ENCODE data around the gene TUBB4A.
"Not testable (repeated sequence)": the region's sequence is repeated elsewhere in the genome, so short reads cannot be mapped to it uniquely, and the experiment has no call there.

Gene TUBB4A

GRCh38 chr19:6514089-6514488 is 12.0 kb upstream of the TUBB4A start:
- H3K4me1 Mint-ChIP-seq, result peaks cover 15% of the 10 kb centered on the region
- H3K27ac Mint-ChIP-seq, result peak overlapping the region; percentile 21 to 91 (median 26)
- H3K27me3 Mint-ChIP-seq (ENCODE audit: low read depth), result peaks cover 15% of the 10 kb centered on the region
- no peaks in the 10 kb centered on the region for H3K36me3 Mint-ChIP-seq (ENCODE audit: low read depth)
- no peaks in the 10 kb centered on the region for H3K9me3 Mint-ChIP-seq
- peak overlapping the region in 2 of 3 experiments; percentile 22 to 24 for H3K4me3 Mint-ChIP-seq
- no peak for TF ChIP-seq CTCF (IDR thresholded peaks at IDR 0.05; ENCODE audit: unreplicated experiment in 3 of 3)

GRCh38 chr19:6510618-6511017 is 8.5 kb upstream of the TUBB4A start:
- Mint-ChIP-seq H3K9me3 (no peaks in the 10 kb centered on the region), H3K4me3 (no peak overlapping the region), H3K36me3 (ENCODE audit: low read depth) (no peaks in the 10 kb centered on the region), H3K27ac (no peak overlapping the region), H3K4me1 (no peaks in the 10 kb centered on the region), H3K27me3 (ENCODE audit: low read depth) (no peaks in the 10 kb centered on the region)
- no peak for TF ChIP-seq CTCF (IDR thresholded peaks at IDR 0.05; ENCODE audit: unreplicated experiment in 3 of 3)

GRCh38 chr19:6509118-6509971 is 7.2 kb upstream of the TUBB4A start:
- Mint-ChIP-seq H3K36me3 (ENCODE audit: low read depth) (no peaks in the 10 kb centered on the region), H3K4me3 (no peak overlapping the region), H3K9me3 (no peaks in the 10 kb centered on the region), H3K4me1 (no peaks in the 10 kb centered on the region), H3K27me3 (ENCODE audit: low read depth) (peaks cover 5% of the 10 kb centered on the region), H3K27ac (no peak overlapping the region)
- no peak for TF ChIP-seq CTCF (IDR thresholded peaks at IDR 0.05; ENCODE audit: unreplicated experiment in 3 of 3)

GRCh38 chr19:6508028-6508771 is 6.1 kb upstream of the TUBB4A start:
- not testable (repeated sequence) for H3K36me3 Mint-ChIP-seq (ENCODE audit: low read depth); H3K4me1 Mint-ChIP-seq; H3K9me3 Mint-ChIP-seq; H3K4me3 Mint-ChIP-seq; H3K27ac Mint-ChIP-seq
- H3K27me3 Mint-ChIP-seq (ENCODE audit: low read depth), result peaks cover 15% of the 10 kb centered on the region

- no peak for TF ChIP-seq CTCF (IDR thresholded peaks at IDR 0.05; ENCODE audit: unreplicated experiment in 3 of 3)
- Mint-ChIP-seq H3K4me3 (peak overlapping the region; percentile 65 to 71 (median 66)), H3K9me3 (no peaks in the 10 kb centered on the region), H3K27ac (no peak overlapping the region), H3K36me3 (ENCODE audit: low read depth) (no peaks in the 10 kb centered on the region), H3K27me3 (ENCODE audit: low read depth) (peaks cover 47% of the 10 kb centered on the region), H3K4me1 (peaks cover 9% of the 10 kb centered on the region)
Observed at GRCh38 chr19:6503407-6504201, 1.5 kb upstream of the TUBB4A start.
